Upper lobe of left lung (tissue), 6 donors: ENCODE measurements around the gene NAP1L1. TPM values are rescaled to one million over a fixed set of nuclear protein-coding genes. Genes with fewer than 3 reads are reported as not detected.

ENCODE experiments used
- ATAC-seq, 2 donors: fragments of 200-7000 bp; cut with Tn5 transposase; one replicate each; pipeline ENCODE4 v1.9.1; 2022; ENCODE audit warnings: mild to moderate bottlenecking in 2 of 2, moderate library complexity in 2 of 2; ENCODE audit not compliant: low FRiP score in 2 of 2
- DNase-seq, 2 donors: peaks; one replicate each; pipeline ENCODE4 v3.0.0-alpha.2; 2019 to 2020
- H3K27ac ChIP-seq, 4 donors: fragments of 200-600 bp; sonication (generic); one replicate each; pipeline ENCODE4 v1.5.1; 2016 to 2019
- H3K27me3 ChIP-seq, 4 donors: fragments of 200-600 bp; sonication (generic); one replicate each; pipeline ENCODE4 v1.5.1; 2017 to 2019
- H3K36me3 ChIP-seq, 4 donors: fragments of 200-600 bp; sonication (generic); one replicate each; pipeline ENCODE4 v1.5.1; 2016 to 2019
- H3K4me1 ChIP-seq, 4 donors: fragments of 200-600 bp; sonication (generic); one replicate each; pipeline ENCODE4 v1.5.1; 2018 to 2019
- H3K4me3 ChIP-seq, 4 donors: fragments of 200-600 bp; sonication (generic); one replicate each; pipeline ENCODE4 v1.5.1; 2017 to 2019; ENCODE audit warnings: mild to moderate bottlenecking in 2 of 4, moderate library complexity in 1 of 4
- H3K9me3 ChIP-seq, 4 donors: fragments of 200-600 bp; sonication (generic); one replicate each; pipeline ENCODE4 v1.5.1; 2018 to 2019
- CTCF ChIP-seq, 6 experiments: fragments of 450-650 bp in 4 of 6; fragments of 200-600 bp in 2 of 6; sonication (generic) in 2 of 6; IDR thresholded peaks; one replicate each; pipeline ENCODE4 v1.5.1; 2016 to 2019; ENCODE audit warnings: antibody characterized with exemption in 6 of 6
- EP300 ChIP-seq, 4 donors: sonication (generic); formaldehyde crosslinking; IDR thresholded peaks; one replicate each; pipeline ENCODE4 v1.5.1; 2017; ENCODE audit warnings: antibody characterized with exemption in 4 of 4, control low read depth in 2 of 4
- POLR2A ChIP-seq, 4 donors: fragments of 450-650 bp; IDR thresholded peaks; one replicate each; pipeline ENCODE4 v1.5.1; 2016 to 2017; ENCODE audit warnings: antibody characterized with exemption in 4 of 4, mild to moderate bottlenecking in 2 of 4
- POLR2AphosphoS5 ChIP-seq, 2 donors: sonication (generic); formaldehyde crosslinking; IDR thresholded peaks; one replicate each; pipeline ENCODE4 v1.5.1; 2017; ENCODE audit warnings: antibody characterized with exemption in 2 of 2
- WGBS, 2 donors: methylation state at CpG; one replicate each; pipeline ENCODE4 v1.1.5; 2017 to 2018; 5-methylcytosine and 5-hydroxymethylcytosine counted together
- total RNA-seq, 6 donors: library from RNA; depleted of rRNA in 4 of 6; stranded (reverse); fragments of >200 nt in 4 of 6; gene quantifications; one replicate each; pipeline versions ENCODE4 v1.1.0 to v1.2.1, GENCODE V29; 2016 to 2021
- donor health status: DM: no; HTN: no; CAD: no; lungs with moderate emphysema.
- donor health status: DM: no; HTN: yes; CAD: no; lungs with severe emphysema.

Gene NAP1L1
- total RNA-seq, 6 donors from 2014 or later: 245 to 595 (median 329) TPM

- DNase-seq (no peak), ATAC-seq (no peak)
- H3K27me3 ChIP-seq: no peaks in the 10 kb centered on the region
- H3K27ac ChIP-seq: no peak overlapping the region
- TF ChIP-seq POLR2AphosphoS5 (IDR thresholded peaks at IDR 0.05) (no peak), EP300 (IDR thresholded peaks at IDR 0.05) (no peak), CTCF (IDR thresholded peaks at IDR 0.05) (no peak), POLR2A (IDR thresholded peaks at IDR 0.05) (no peak)
- H3K4me1 ChIP-seq: no peaks in the 10 kb centered on the region
- no peak overlapping the region for H3K4me3 ChIP-seq
- H3K36me3 ChIP-seq: no peaks in the 10 kb centered on the region
- H3K9me3 ChIP-seq: no peaks in the 10 kb centered on the region
- 55 to 73% methylated on average over 3 of the region's 3 CpGs for WGBS, 2 donors
Observed at GRCh38 chr12:75997658-75998057, 86.8 kb downstream of the NAP1L1 start.

- Histone ChIP-seq H3K36me3 (no peaks in the 10 kb centered on the region), H3K27me3 (no peaks in the 10 kb centered on the region), H3K27ac (no peak overlapping the region), H3K4me1 (no peaks in the 10 kb centered on the region), H3K4me3 (no peak overlapping the region), H3K9me3 (no peaks in the 10 kb centered on the region)
- TF ChIP-seq EP300 (IDR thresholded peaks at IDR 0.05) (no peak), POLR2AphosphoS5 (IDR thresholded peaks at IDR 0.05) (no peak), CTCF (IDR thresholded peaks at IDR 0.05) (no peak), POLR2A (IDR thresholded peaks at IDR 0.05) (no peak)
- 50 to 58% methylated on average over 1 of the region's 1 CpG for WGBS, 2 donors
- no peak for ATAC-seq
- no peak for DNase-seq
Observed at GRCh38 chr12:75996861-75997447, 87.5 kb downstream of the NAP1L1 start.

- DNase-seq (no peak), ATAC-seq (no peak)
- Histone ChIP-seq H3K4me1 (peaks cover 0 to 2% (median 0%) of the 10 kb centered on the region in 4 donors), H3K9me3 (no peaks in the 10 kb centered on the region), H3K27me3 (no peaks in the 10 kb centered on the region), H3K36me3 (no peaks in the 10 kb centered on the region), H3K27ac (no peak overlapping the region), H3K4me3 (no peak overlapping the region)
- TF ChIP-seq POLR2AphosphoS5 (IDR thresholded peaks at IDR 0.05) (no peak), POLR2A (IDR thresholded peaks at IDR 0.05) (no peak), EP300 (IDR thresholded peaks at IDR 0.05) (no peak), CTCF (IDR thresholded peaks at IDR 0.05) (no peak)
Observed at GRCh38 chr12:75995691-75996090, 88.8 kb downstream of the NAP1L1 start.

- no peaks in the 10 kb centered on the region for H3K9me3 ChIP-seq
- peaks cover 0 to 8% (median 1%) of the 10 kb centered on the region in 4 donors for H3K4me1 ChIP-seq
- 67 to 75% methylated on average over 4 of the region's 4 CpGs for WGBS, 2 donors
Observed at GRCh38 chr12:75994069-75994740, 90.3 kb downstream of the NAP1L1 start.

More at GRCh38 chr12:75994069-75994740, 90.3 kb downstream of the NAP1L1 start:
- Histone ChIP-seq H3K36me3 (no peaks in the 10 kb centered on the region), H3K27me3 (no peaks in the 10 kb centered on the region), H3K4me3 (no peak overlapping the region), H3K27ac (no peak overlapping the region)
- no peak for ATAC-seq
- no peak for DNase-seq
- no peak for TF ChIP-seq POLR2AphosphoS5 (IDR thresholded peaks at IDR 0.05)
- no peak for TF ChIP-seq CTCF (IDR thresholded peaks at IDR 0.05)
